ENCODE results near the gene CYP20A1.

GRCh38 chr2:203191961-203192360 lies 46.9 kb upstream of the CYP20A1 start:
- no peak for TF ChIP-seq ZNF274 (IDR thresholded peaks at IDR 0.05; ENCODE audit: low read depth, low read length)
- TF ChIP-seq YY1 (IDR thresholded peaks at IDR 0.05; ENCODE audit: insufficient read depth, insufficient read length), result no peak
- no peak for TF ChIP-seq SUZ12 (IDR thresholded peaks at IDR 0.05; ENCODE audit: extremely low read depth, insufficient read depth, insufficient read length)
